ENCODE data around the gene SLC39A9. TPM values are rescaled to one million over a fixed set of nuclear protein-coding genes. Genes with fewer than 3 reads are reported as not detected.

SLC39A9 gene, protein sequence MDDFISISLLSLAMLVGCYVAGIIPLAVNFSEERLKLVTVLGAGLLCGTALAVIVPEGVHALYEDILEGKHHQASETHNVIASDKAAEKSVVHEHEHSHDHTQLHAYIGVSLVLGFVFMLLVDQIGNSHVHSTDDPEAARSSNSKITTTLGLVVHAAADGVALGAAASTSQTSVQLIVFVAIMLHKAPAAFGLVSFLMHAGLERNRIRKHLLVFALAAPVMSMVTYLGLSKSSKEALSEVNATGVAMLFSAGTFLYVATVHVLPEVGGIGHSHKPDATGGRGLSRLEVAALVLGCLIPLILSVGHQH
- 116 and 182 TPM in 2 replicates for total RNA-seq

DNA sequence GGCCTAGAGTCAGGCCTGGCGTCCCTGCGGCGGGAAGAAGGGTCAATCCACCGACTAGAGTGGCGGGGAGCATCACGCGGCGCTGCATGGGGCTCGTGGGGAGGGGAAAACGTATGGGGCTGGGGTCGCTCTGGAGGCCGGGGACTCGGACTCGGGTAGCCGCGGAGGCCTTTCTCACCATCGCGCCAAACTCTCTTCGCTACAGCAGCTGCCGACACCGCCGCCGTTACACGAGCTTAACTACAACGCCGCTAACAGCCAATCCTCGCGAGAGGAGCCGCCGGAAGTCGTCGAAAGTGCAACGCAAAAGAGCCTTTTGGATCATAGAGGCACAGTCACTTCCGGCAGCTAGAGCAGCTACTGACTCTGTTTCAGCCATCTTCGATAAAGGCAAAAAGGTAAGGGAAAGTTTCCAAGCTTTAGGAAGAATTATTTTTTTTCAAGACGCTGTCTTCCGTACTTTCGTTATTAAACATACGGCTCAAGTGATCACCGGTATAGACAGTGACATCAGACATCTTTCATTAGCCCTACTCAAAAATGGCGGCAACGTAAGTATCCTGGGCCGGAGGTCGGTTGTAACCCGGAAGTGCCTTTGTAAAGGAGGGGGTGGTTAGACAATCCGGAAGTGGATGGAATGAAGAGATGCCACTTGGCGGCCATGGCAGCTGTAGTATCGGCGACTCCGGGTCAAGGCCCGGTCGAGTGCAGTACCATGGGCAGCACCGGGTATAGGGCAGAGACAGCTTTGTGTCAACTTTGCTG, at the start of gene SLC39A9, which contains the start of gene ERH:
Gene SLC39A9, plus strand, starts transcription at position 640 of the 765 bp plus-strand sequence. CDS start 678 bp downstream, outside the sequence.
Gene ERH, minus strand, starts transcription at position 247 of the 765 bp plus-strand sequence. Its CDS starts 66 bp downstream, at position 181.

GRCh38 chr14:69484444-69485314, 86.2 kb downstream of the SLC39A9 start, which contains the start of gene PLEKHD1:
Gene PLEKHD1 (plus strand): TSS chr14:69484728. CDS start chr14:69484966, 238 bp downstream.

Other genes with a start within 250 kb of the SLC39A9 start
- gene DCAF5, start 245.6 kb upstream of the SLC39A9 start, total RNA-seq: 33.8 and 49.1 TPM in 2 replicates
- gene EXD2, start 207.2 kb upstream of the SLC39A9 start, total RNA-seq: 7.1 and 11.8 TPM in 2 replicates
- under 0.01 TPM in 2 replicates for gene GALNT16, start 138.5 kb upstream of the SLC39A9 start, total RNA-seq
- gene ERH, start 393 bp upstream of the SLC39A9 start, total RNA-seq: 97.4 and 112 TPM in 2 replicates
- gene PLEKHD1, start 86.0 kb downstream of the SLC39A9 start, total RNA-seq: 0.22 and 0.39 TPM in 2 replicates
- gene CCDC177, start 176.2 kb downstream of the SLC39A9 start, total RNA-seq: not detected in 2 replicates
- gene SUSD6, start 212.9 kb downstream of the SLC39A9 start, total RNA-seq: 4.6 and 6.3 TPM in 2 replicates